ENCODE measurements around the gene PFKFB4.

PFKFB4 gene

GRCh38 chr3:48548729-48549705 is 7.6 kb downstream of the PFKFB4 start:
- Histone ChIP-seq H3K27me3 (ENCODE audit: control insufficient read depth, insufficient read depth, low read length, poor library complexity, severe bottlenecking) (no peaks in the 10 kb centered on the region), H3K4me3 (ENCODE audit: insufficient read depth, low read depth, low read length) (no peak overlapping the region), H3K27ac (ENCODE audit: insufficient read depth, low read depth, low read length, poor library complexity, severe bottlenecking) (no peak overlapping the region), H3K9me3 (ENCODE audit: control insufficient read depth, low read length) (no peaks in the 10 kb centered on the region), H3K4me1 (ENCODE audit: control insufficient read depth, insufficient read depth, low read length) (peaks cover 3% of the 10 kb centered on the region), H3K36me3 (ENCODE audit: control insufficient read depth, insufficient read depth, low read length) (peaks cover 17% of the 10 kb centered on the region)
- WGBS, 2 experiments, result 76 to 78% methylated on average over 10 of the region's 10 CpGs

GRCh38 chr3:48548126-48548525 is 8.5 kb downstream of the PFKFB4 start:
- Histone ChIP-seq H3K9me3 (ENCODE audit: control insufficient read depth, low read length) (no peaks in the 10 kb centered on the region), H3K27me3 (ENCODE audit: control insufficient read depth, insufficient read depth, low read length, poor library complexity, severe bottlenecking) (no peaks in the 10 kb centered on the region), H3K36me3 (ENCODE audit: control insufficient read depth, insufficient read depth, low read length) (peaks cover 18% of the 10 kb centered on the region), H3K4me1 (ENCODE audit: control insufficient read depth, insufficient read depth, low read length) (peaks cover 2% of the 10 kb centered on the region), H3K27ac (ENCODE audit: insufficient read depth, low read depth, low read length, poor library complexity, severe bottlenecking) (no peak overlapping the region), H3K4me3 (ENCODE audit: insufficient read depth, low read depth, low read length) (no peak overlapping the region)
- 91 to 97% methylated on average over 4 of the region's 5 CpGs for WGBS, 2 experiments

- H3K27ac ChIP-seq (ENCODE audit: insufficient read depth, low read depth, low read length, poor library complexity, severe bottlenecking), result no peak overlapping the region
- H3K36me3 ChIP-seq (ENCODE audit: control insufficient read depth, insufficient read depth, low read length), result peaks cover 22% of the 10 kb centered on the region
- H3K4me1 ChIP-seq (ENCODE audit: control insufficient read depth, insufficient read depth, low read length), result no peaks in the 10 kb centered on the region
- no peaks in the 10 kb centered on the region for H3K9me3 ChIP-seq (ENCODE audit: control insufficient read depth, low read length)
- no peaks in the 10 kb centered on the region for H3K27me3 ChIP-seq (ENCODE audit: control insufficient read depth, insufficient read depth, low read length, poor library complexity, severe bottlenecking)
- H3K4me3 ChIP-seq (ENCODE audit: insufficient read depth, low read depth, low read length), result no peak overlapping the region
- 98% methylated on average over 4 of the region's 4 CpGs for WGBS, 2 experiments
Measured at GRCh38 chr3:48546203-48546829, 10.3 kb downstream of the PFKFB4 start.

- Histone ChIP-seq H3K27ac (ENCODE audit: insufficient read depth, low read depth, low read length, poor library complexity, severe bottlenecking) (no peak overlapping the region), H3K27me3 (ENCODE audit: control insufficient read depth, insufficient read depth, low read length, poor library complexity, severe bottlenecking) (no peaks in the 10 kb centered on the region)
- WGBS, 2 experiments, result 94 to 98% methylated on average over 5 of the region's 5 CpGs
Measured at GRCh38 chr3:48544141-48544540, 12.5 kb downstream of the PFKFB4 start.

GRCh38 chr3:48543271-48543866 is 13.2 kb downstream of the PFKFB4 start:
- Histone ChIP-seq H3K27me3 (ENCODE audit: control insufficient read depth, insufficient read depth, low read length, poor library complexity, severe bottlenecking) (no peaks in the 10 kb centered on the region), H3K36me3 (ENCODE audit: control insufficient read depth, insufficient read depth, low read length) (peaks cover 27% of the 10 kb centered on the region), H3K27ac (ENCODE audit: insufficient read depth, low read depth, low read length, poor library complexity, severe bottlenecking) (no peak overlapping the region), H3K9me3 (ENCODE audit: control insufficient read depth, low read length) (no peaks in the 10 kb centered on the region), H3K4me1 (ENCODE audit: control insufficient read depth, insufficient read depth, low read length) (no peaks in the 10 kb centered on the region), H3K4me3 (ENCODE audit: insufficient read depth, low read depth, low read length) (no peak overlapping the region)
- WGBS, 2 experiments, result 91 to 95% methylated on average over 9 of the region's 9 CpGs

More at GRCh38 chr3:48544141-48544540, 12.5 kb downstream of the PFKFB4 start:
- Histone ChIP-seq H3K9me3 (ENCODE audit: control insufficient read depth, low read length) (no peaks in the 10 kb centered on the region), H3K4me3 (ENCODE audit: insufficient read depth, low read depth, low read length) (no peak overlapping the region), H3K4me1 (ENCODE audit: control insufficient read depth, insufficient read depth, low read length) (no peaks in the 10 kb centered on the region), H3K36me3 (ENCODE audit: control insufficient read depth, insufficient read depth, low read length) (peaks cover 22% of the 10 kb centered on the region)

- H3K27ac ChIP-seq (ENCODE audit: insufficient read depth, low read depth, low read length, poor library complexity, severe bottlenecking), result no peak overlapping the region
- no peaks in the 10 kb centered on the region for H3K4me1 ChIP-seq (ENCODE audit: control insufficient read depth, insufficient read depth, low read length)
- 94 to 96% methylated on average over 12 of the region's 12 CpGs for WGBS, 2 experiments
- peaks cover 28% of the 10 kb centered on the region for H3K36me3 ChIP-seq (ENCODE audit: control insufficient read depth, insufficient read depth, low read length)
- no peaks in the 10 kb centered on the region for H3K27me3 ChIP-seq (ENCODE audit: control insufficient read depth, insufficient read depth, low read length, poor library complexity, severe bottlenecking)
- H3K9me3 ChIP-seq (ENCODE audit: control insufficient read depth, low read length), result no peaks in the 10 kb centered on the region
- no peak overlapping the region for H3K4me3 ChIP-seq (ENCODE audit: insufficient read depth, low read depth, low read length)
Measured at GRCh38 chr3:48538451-48538850, 18.2 kb downstream of the PFKFB4 start.

- H3K4me1 ChIP-seq (ENCODE audit: control insufficient read depth, insufficient read depth, low read length), result no peaks in the 10 kb centered on the region
- H3K4me3 ChIP-seq (ENCODE audit: insufficient read depth, low read depth, low read length), result no peak overlapping the region
- peaks cover 23% of the 10 kb centered on the region for H3K36me3 ChIP-seq (ENCODE audit: control insufficient read depth, insufficient read depth, low read length)
- H3K27ac ChIP-seq (ENCODE audit: insufficient read depth, low read depth, low read length, poor library complexity, severe bottlenecking), result no peak overlapping the region
- no peaks in the 10 kb centered on the region for H3K9me3 ChIP-seq (ENCODE audit: control insufficient read depth, low read length)
- WGBS, 2 experiments, result 96% methylated on average over 5 of the region's 5 CpGs
- H3K27me3 ChIP-seq (ENCODE audit: control insufficient read depth, insufficient read depth, low read length, poor library complexity, severe bottlenecking), result no peaks in the 10 kb centered on the region
Measured at GRCh38 chr3:48536785-48537184, 19.8 kb downstream of the PFKFB4 start.

GRCh38 chr3:48536116-48536515 is 20.5 kb downstream of the PFKFB4 start:
- Histone ChIP-seq H3K36me3 (ENCODE audit: control insufficient read depth, insufficient read depth, low read length) (peaks cover 23% of the 10 kb centered on the region), H3K4me1 (ENCODE audit: control insufficient read depth, insufficient read depth, low read length) (no peaks in the 10 kb centered on the region), H3K4me3 (ENCODE audit: insufficient read depth, low read depth, low read length) (no peak overlapping the region), H3K9me3 (ENCODE audit: control insufficient read depth, low read length) (no peaks in the 10 kb centered on the region), H3K27me3 (ENCODE audit: control insufficient read depth, insufficient read depth, low read length, poor library complexity, severe bottlenecking) (no peaks in the 10 kb centered on the region), H3K27ac (ENCODE audit: insufficient read depth, low read depth, low read length, poor library complexity, severe bottlenecking) (no peak overlapping the region)
- WGBS, 2 experiments, result 96 to 98% methylated on average over 19 of the region's 19 CpGs

- no peaks in the 10 kb centered on the region for H3K9me3 ChIP-seq (ENCODE audit: control insufficient read depth, low read length)
- no peaks in the 10 kb centered on the region for H3K4me1 ChIP-seq (ENCODE audit: control insufficient read depth, insufficient read depth, low read length)
- H3K4me3 ChIP-seq (ENCODE audit: insufficient read depth, low read depth, low read length), result no peak overlapping the region
- no peaks in the 10 kb centered on the region for H3K27me3 ChIP-seq (ENCODE audit: control insufficient read depth, insufficient read depth, low read length, poor library complexity, severe bottlenecking)
- WGBS, 2 experiments, result 93 to 98% methylated on average over 4 of the region's 4 CpGs
- H3K36me3 ChIP-seq (ENCODE audit: control insufficient read depth, insufficient read depth, low read length), result peaks cover 23% of the 10 kb centered on the region
- H3K27ac ChIP-seq (ENCODE audit: insufficient read depth, low read depth, low read length, poor library complexity, severe bottlenecking), result no peak overlapping the region
Measured at GRCh38 chr3:48535578-48535977, 21.0 kb downstream of the PFKFB4 start.

GRCh38 chr3:48532977-48533337 is 23.6 kb downstream of the PFKFB4 start:
- WGBS, 2 experiments, result 75 to 95% methylated on average over 1 of the region's 2 CpGs
- H3K9me3 ChIP-seq (ENCODE audit: control insufficient read depth, low read length), result no peaks in the 10 kb centered on the region
- no peak overlapping the region for H3K4me3 ChIP-seq (ENCODE audit: insufficient read depth, low read depth, low read length)
- H3K27ac ChIP-seq (ENCODE audit: insufficient read depth, low read depth, low read length, poor library complexity, severe bottlenecking), result no peak overlapping the region
- no peaks in the 10 kb centered on the region for H3K27me3 ChIP-seq (ENCODE audit: control insufficient read depth, insufficient read depth, low read length, poor library complexity, severe bottlenecking)
- H3K36me3 ChIP-seq (ENCODE audit: control insufficient read depth, insufficient read depth, low read length), result peaks cover 21% of the 10 kb centered on the region
- no peaks in the 10 kb centered on the region for H3K4me1 ChIP-seq (ENCODE audit: control insufficient read depth, insufficient read depth, low read length)
